ENCODE data around the gene TMA7. TPM values are rescaled to one million over a fixed set of nuclear protein-coding genes. Genes with fewer than 3 reads are reported as not detected.

Gene TMA7
- total and polyA plus RNA-seq, 2 of the 13 experiments (the other 11 are each of a cell fraction or from before 2014, with no cell fraction given) = 100 to 486 TPM

GRCh38 chr3:48446425-48447193 is 6.6 kb downstream of the TMA7 start, which contains the start of gene ATRIP (continued):
- TF ChIP-seq ATF7-NPFF (CRISPR knock-in tag; IDR thresholded peaks at IDR 0.05; ENCODE audit: low read depth) (peak; percentile 88), ZNF564 (CRISPR knock-in tag; IDR thresholded peaks at IDR 0.05) (peak; percentile 50; the same call in 1 of the 2 replicates), IRX3 (CRISPR knock-in tag; IDR thresholded peaks at IDR 0.05; ENCODE audit: borderline replicate concordance, low read depth) (no peak), E2F5 (CRISPR knock-in tag; conservative IDR thresholded peaks at IDR 0.05) (peak; percentile 76; the same call in 1 of the 2 replicates), KAT8 (CRISPR knock-in tag; IDR thresholded peaks at IDR 0.05) (peak; percentile 98), ARID4A (CRISPR knock-in tag; IDR thresholded peaks at IDR 0.05; ENCODE audit: borderline replicate concordance) (peak; percentile 97), FOXM1 (CRISPR knock-in tag; IDR thresholded peaks at IDR 0.05) (no peak), ZNF275 (CRISPR knock-in tag; IDR thresholded peaks at IDR 0.05; ENCODE audit: borderline replicate concordance) (0 out of 2 replicates have a peak, but pooled peaks have one; percentile 61), KAT7 (CRISPR knock-in tag; IDR thresholded peaks at IDR 0.05; ENCODE audit: borderline replicate concordance) (peak; percentile 88; the same call in 1 of the 2 replicates), DMTF1 (CRISPR knock-in tag; IDR thresholded peaks at IDR 0.05) (no peak), ZKSCAN1 (IDR thresholded peaks at IDR 0.05; ENCODE audit: low read length) (no peak), ISL2 (CRISPR knock-in tag; IDR thresholded peaks at IDR 0.05) (peak; percentile 67; the same call in 1 of the 2 replicates), ZNF547 (CRISPR knock-in tag; IDR thresholded peaks at IDR 0.05) (peak; percentile 41), ZSCAN31 (CRISPR knock-in tag; IDR thresholded peaks at IDR 0.05; ENCODE audit: low read depth) (peak; percentile 88), CSRNP2 (CRISPR knock-in tag; conservative IDR thresholded peaks at IDR 0.05; ENCODE audit: low read depth) (no peak), SETDB1 (CRISPR knock-in tag; IDR thresholded peaks at IDR 0.05; ENCODE audit: borderline replicate concordance) (no peak)
